ENCODE results near the gene EMX2. TPM values are rescaled to one million over a fixed set of nuclear protein-coding genes. Genes with fewer than 3 reads are reported as not detected.

Gene EMX2
- total and polyA plus RNA-seq, 2 of the 13 experiments (the other 11 are each of a cell fraction or from before 2014, with no cell fraction given): not detected

DNA sequence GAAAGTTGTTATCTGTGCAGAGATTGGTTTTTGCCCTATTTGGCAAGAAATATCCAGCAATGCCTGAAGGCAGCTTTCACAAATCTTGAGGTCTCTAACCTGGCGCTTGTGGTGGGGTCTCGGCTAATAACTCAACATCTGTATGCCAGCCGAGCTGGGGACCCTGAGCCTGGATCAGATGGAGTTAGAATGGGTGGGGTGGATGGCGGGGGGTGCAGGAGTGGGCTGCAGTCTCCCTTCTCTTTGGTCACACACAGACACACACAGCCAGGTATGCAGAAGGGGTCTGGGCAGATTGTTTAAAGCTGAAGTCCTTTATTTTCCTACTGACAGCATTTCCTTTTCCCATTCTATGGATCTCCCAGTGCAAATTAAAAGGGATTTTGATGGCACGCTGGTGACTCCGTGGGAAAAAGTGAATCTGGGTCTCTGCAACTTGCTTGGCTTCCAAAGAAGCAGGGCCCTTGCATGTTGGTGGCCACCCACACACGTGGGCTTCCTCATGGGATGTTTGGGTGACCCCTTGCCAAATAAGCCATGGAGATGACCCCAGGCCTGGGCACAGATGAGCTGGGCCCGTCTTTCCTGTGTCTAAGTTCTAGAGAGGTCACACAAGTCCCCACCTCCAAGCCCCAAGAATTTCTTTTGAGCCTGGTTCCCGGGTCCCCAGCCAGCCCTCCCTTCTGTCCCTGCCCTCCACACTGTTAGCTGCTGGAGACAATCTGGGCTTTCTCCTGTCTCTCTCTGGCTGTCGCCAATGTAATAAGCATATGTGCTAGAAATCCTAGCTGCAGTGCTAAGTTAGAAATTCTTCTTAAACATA lies 39.9 kb upstream of the EMX2 start:
- Histone ChIP-seq H4K20me1 (ENCODE audit: insufficient read depth, low read length) (no peaks in the 10 kb centered on the region), H3K4me3 (replicated peaks in 1 of 3; ENCODE audit: insufficient read depth in 1 of 3, low read depth in 2 of 3, low read length in 3 of 3) (no peak overlapping the region), H3K4me1 (ENCODE audit: insufficient read depth, low read length) (peaks cover 3% of the 10 kb centered on the region), H3K4me2 (ENCODE audit: low read depth, low read length) (no peak overlapping the region), H2AFZ (ENCODE audit: low read length) (no peak overlapping the region), H3K27ac (ENCODE audit: extremely low read length, insufficient read depth, low read length) (no peak overlapping the region), H3K9me3 (ENCODE audit: low read length) (no peaks in the 10 kb centered on the region), H3K27me3 (ENCODE audit: control insufficient read depth in 1 of 2, insufficient read depth in 2 of 2, low read length in 2 of 2) (peaks cover 1 to 24% of the 10 kb centered on the region in 2 experiments; a peak in 2 of 5 replicates), H3K36me3 (replicated peaks in 1 of 2; ENCODE audit: control insufficient read depth in 1 of 2, insufficient read depth in 2 of 2, low read length in 2 of 2) (no peaks in the 10 kb centered on the region), H3K9ac (ENCODE audit: insufficient read depth, low read depth, low read length) (no peak overlapping the region), H3K79me2 (ENCODE audit: insufficient read depth, low read length) (no peaks in the 10 kb centered on the region)
- intact Hi-C loops (cut with micrococcal nuclease; ENCODE audit: unreplicated experiment): no loop called here
- in situ Hi-C loops (cut with HindIII; ENCODE audit: extremely low pct_ligation_motif_present, low pct_unique_long_range_greater_than_20kb): no loop called here
- WGBS (ENCODE audit: low lambda C conversion rate): 49% methylated on average over 9 of the region's 10 CpGs
- DNase-seq (ENCODE audit: low spot score): no peak
- no peak for ATAC-seq
- ChIA-PET CTCF (ENCODE audit: low intra/inter-chr PET ratio, low total read pairs) (no interaction called here), POLR2A (no interaction called here)
- BruUV-seq (replicated peaks): no TSS peak
- TF ChIP-seq, protein P1, sequence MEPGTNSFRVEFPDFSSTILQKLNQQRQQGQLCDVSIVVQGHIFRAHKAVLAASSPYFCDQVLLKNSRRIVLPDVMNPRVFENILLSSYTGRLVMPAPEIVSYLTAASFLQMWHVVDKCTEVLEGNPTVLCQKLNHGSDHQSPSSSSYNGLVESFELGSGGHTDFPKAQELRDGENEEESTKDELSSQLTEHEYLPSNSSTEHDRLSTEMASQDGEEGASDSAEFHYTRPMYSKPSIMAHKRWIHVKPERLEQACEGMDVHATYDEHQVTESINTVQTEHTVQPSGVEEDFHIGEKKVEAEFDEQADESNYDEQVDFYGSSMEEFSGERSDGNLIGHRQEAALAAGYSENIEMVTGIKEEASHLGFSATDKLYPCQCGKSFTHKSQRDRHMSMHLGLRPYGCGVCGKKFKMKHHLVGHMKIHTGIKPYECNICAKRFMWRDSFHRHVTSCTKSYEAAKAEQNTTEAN (CRISPR knock-in tag; conservative IDR thresholded peaks at IDR 0.05): no peak
- TF ChIP-seq GLI4 (CRISPR knock-in tag; IDR thresholded peaks at IDR 0.05; ENCODE audit: borderline replicate concordance) (no peak), HMG20B (CRISPR knock-in tag; conservative IDR thresholded peaks at IDR 0.05) (no peak), ZNF879 (CRISPR knock-in tag; IDR thresholded peaks at IDR 0.05) (no peak), SRSF1 (optimal IDR thresholded peaks at IDR 0.05; ENCODE audit: low read depth, low read length) (no peak), HNRNPK (IDR thresholded peaks at IDR 0.05; ENCODE audit: low read depth, low read length, poor library complexity, severe bottlenecking) (no peak), ZSCAN9 (CRISPR knock-in tag; IDR thresholded peaks at IDR 0.05; ENCODE audit: borderline replicate concordance) (no peak), SP4 (CRISPR knock-in tag; IDR thresholded peaks at IDR 0.05) (no peak)
- no peak for FAIRE-seq
